DOHH2 (cell line): ENCODE results near the gene SP100.

Experiments
- H3F3A ChIP-seq: fragments of 200-600 bp; sonication (generic), shearing (Covaris generic); 2 replicates; pipeline ENCODE4 v1.6.0; 2016; ENCODE audit warnings: antibody characterized with exemption, mild to moderate bottlenecking; ENCODE audit not compliant: control insufficient read depth, insufficient read depth
- H3K27ac ChIP-seq: fragments of 200-600 bp; sonication (generic); 2 replicates; pipeline ENCODE4 v1.5.1; 2014; ENCODE audit warnings: low read depth, mild to moderate bottlenecking, low read length, moderate library complexity
- H3K27me3 ChIP-seq: fragments of 200-600 bp; sonication (generic); 2 replicates; pipeline ENCODE4 v1.6.1; 2014; ENCODE audit warnings: mild to moderate bottlenecking, low read length, mixed read lengths; ENCODE audit not compliant: control insufficient read depth
- H3K36me3 ChIP-seq: fragments of 200-600 bp; sonication (generic); 2 replicates; pipeline ENCODE4 v1.6.1; 2014; ENCODE audit warnings: mild to moderate bottlenecking, low read length, moderate library complexity, mixed read lengths; ENCODE audit not compliant: control insufficient read depth
- H3K4me1 ChIP-seq: fragments of 200-600 bp; sonication (generic); 2 replicates; pipeline ENCODE4 v1.6.1; 2014; ENCODE audit warnings: mild to moderate bottlenecking, low read length, mixed read lengths; ENCODE audit not compliant: control insufficient read depth
- H3K4me2 ChIP-seq: fragments of 200-600 bp; sonication (generic); 2 replicates; pipeline ENCODE4 v1.6.0; 2014; ENCODE audit warnings: mild to moderate bottlenecking, low read length, moderate library complexity
- H3K4me3 ChIP-seq: fragments of 200-600 bp; sonication (generic); 2 replicates; pipeline ENCODE4 v1.5.1; 2014; ENCODE audit warnings: mild to moderate bottlenecking, low read length, mixed read lengths
- H3K79me2 ChIP-seq: fragments of 200-600 bp; sonication (generic); 2 replicates; pipeline ENCODE4 v1.6.1; 2014; ENCODE audit warnings: mild to moderate bottlenecking, low read length, mixed read lengths; ENCODE audit not compliant: control insufficient read depth
- H3K9me2 ChIP-seq: fragments of 200-600 bp; sonication (generic); replicated peaks from 2 replicates; pipeline ENCODE4 v1.6.1; 2014; ENCODE audit warnings: mild to moderate bottlenecking, low read length, mixed read lengths; ENCODE audit not compliant: control insufficient read depth
- H3K9me3 ChIP-seq: fragments of 200-600 bp; sonication (generic); 2 replicates; pipeline ENCODE4 v1.6.1; 2014; ENCODE audit warnings: antibody characterized with exemption, low read length, mixed read lengths; ENCODE audit not compliant: control insufficient read depth, insufficient read depth
- H4K20me1 ChIP-seq: fragments of 200-600 bp; sonication (generic); 2 replicates; pipeline ENCODE4 v1.6.0; 2014; ENCODE audit warnings: low read depth, mild to moderate bottlenecking, antibody characterized with exemption, low read length, moderate library complexity; ENCODE audit not compliant: control insufficient read depth, insufficient read depth
- CTCF ChIP-seq: fragments of 200-600 bp; sonication (generic); IDR thresholded peaks from one replicate; pipeline ENCODE4 v1.5.1; 2014; ENCODE audit warnings: antibody characterized with exemption, mild to moderate bottlenecking, low read depth, low read length; ENCODE audit not compliant: poor library complexity, severe bottlenecking
- EZH2phosphoT487 ChIP-seq: fragments of 200-600 bp; sonication (generic); IDR thresholded peaks from 2 replicates; pipeline ENCODE4 v1.6.1; 2017; ENCODE audit warnings: borderline replicate concordance, mild to moderate bottlenecking, antibody characterized with exemption, low read length, moderate library complexity, mixed read lengths

The SP100 gene

GRCh38 chr2:230447036-230447435 lies 31.0 kb downstream of the SP100 start:
- no peaks in the 10 kb centered on the region for H3K9me3 ChIP-seq

GRCh38 chr2:230447455-230448451 lies 31.8 kb downstream of the SP100 start:
- Histone ChIP-seq H3K4me2 (peak overlapping the region; percentile 68), H3K4me3 (peak overlapping the region; percentile 34), H3F3A (no peaks in the 10 kb centered on the region), H3K36me3 (peaks cover 51% of the 10 kb centered on the region), H3K9me2 (no peaks in the 10 kb centered on the region), H3K79me2 (no peaks in the 10 kb centered on the region), H4K20me1 (no peaks in the 10 kb centered on the region), H3K4me1 (peaks cover 31% of the 10 kb centered on the region), H3K27me3 (no peaks in the 10 kb centered on the region), H3K27ac (peak overlapping the region; percentile 59), H3K9me3 (no peaks in the 10 kb centered on the region)
- TF ChIP-seq CTCF = no peak
- TF ChIP-seq EZH2phosphoT487 = no peak

More at GRCh38 chr2:230447036-230447435, 31.0 kb downstream of the SP100 start:
- Histone ChIP-seq H4K20me1 (no peaks in the 10 kb centered on the region), H3K4me3 (no peak overlapping the region), H3K36me3 (peaks cover 51% of the 10 kb centered on the region), H3K27ac (no peak overlapping the region), H3K9me2 (no peaks in the 10 kb centered on the region), H3F3A (no peaks in the 10 kb centered on the region), H3K79me2 (no peaks in the 10 kb centered on the region), H3K4me1 (peaks cover 31% of the 10 kb centered on the region), H3K4me2 (peak overlapping the region; percentile 68; the same call in 1 of the 2 replicates), H3K27me3 (no peaks in the 10 kb centered on the region)
- TF ChIP-seq EZH2phosphoT487 = no peak
- no peak for TF ChIP-seq CTCF

GRCh38 chr2:230449901-230450467 lies 34.0 kb downstream of the SP100 start:
- Histone ChIP-seq H3K4me2 (no peak overlapping the region), H3K9me2 (no peaks in the 10 kb centered on the region), H3F3A (no peaks in the 10 kb centered on the region), H3K36me3 (peaks cover 61% of the 10 kb centered on the region), H3K79me2 (no peaks in the 10 kb centered on the region), H3K27ac (no peak overlapping the region), H3K4me1 (peaks cover 31% of the 10 kb centered on the region), H3K4me3 (no peak overlapping the region), H4K20me1 (no peaks in the 10 kb centered on the region), H3K9me3 (0 out of 2 replicates have a peak, but pooled peaks cover 5% of the 10 kb centered on the region), H3K27me3 (no peaks in the 10 kb centered on the region)
- TF ChIP-seq CTCF = no peak
- no peak for TF ChIP-seq EZH2phosphoT487
